MM.1S (cell line): ENCODE results near the gene VN1R5.
"Not testable (repeated sequence)": the region's sequence is repeated elsewhere in the genome, so short reads cannot be mapped to it uniquely, and the experiment has no call there.

Experiments
- DNase-seq: peaks from one replicate; pipeline ENCODE4 v3.0.0-alpha.2; 2015
- H2AFZ ChIP-seq: fragments of 300-600 bp; sonication (generic); 2 replicates; pipeline ENCODE4 v1.6.0; 2016; ENCODE audit warnings: antibody characterized with exemption, low read length
- H3F3A ChIP-seq: fragments of 300-600 bp; sonication (generic); 2 replicates; pipeline ENCODE4 v1.6.1; 2016; ENCODE audit warnings: mild to moderate bottlenecking, antibody characterized with exemption, low read length, moderate library complexity, mixed read lengths; ENCODE audit not compliant: insufficient read depth
- H3K27ac ChIP-seq: fragments of 300-600 bp; sonication (generic); 2 replicates; pipeline ENCODE4 v1.5.1; 2016; ENCODE audit warnings: mild to moderate bottlenecking, low read length
- H3K27me3 ChIP-seq: fragments of 300-600 bp; sonication (generic); replicated peaks from 2 replicates; pipeline ENCODE4 v1.6.0; 2016; ENCODE audit warnings: low read length; ENCODE audit not compliant: insufficient read depth
- H3K36me3 ChIP-seq: fragments of 300-600 bp; sonication (generic); replicated peaks from 2 replicates; pipeline ENCODE4 v1.6.1; 2016; ENCODE audit warnings: mild to moderate bottlenecking, low read length, mixed read lengths; ENCODE audit not compliant: insufficient read depth
- H3K4me1 ChIP-seq: fragments of 300-600 bp; sonication (generic); 2 replicates; pipeline ENCODE4 v1.6.1; 2016; ENCODE audit warnings: low read length, mixed read lengths
- H3K4me2 ChIP-seq: fragments of 300-600 bp; sonication (generic); 2 replicates; pipeline ENCODE4 v1.6.0; 2016; ENCODE audit warnings: low read depth, low read length
- H3K4me3 ChIP-seq: fragments of 300-600 bp; sonication (generic); 2 replicates; pipeline ENCODE4 v1.5.1; 2016; ENCODE audit warnings: low read length, mixed read lengths
- H3K79me2 ChIP-seq: fragments of 300-600 bp; sonication (generic); 2 replicates; pipeline ENCODE4 v1.6.1; 2016; ENCODE audit warnings: mixed run types, low read length, mixed read lengths
- H3K9ac ChIP-seq: fragments of 300-600 bp; sonication (generic); 2 replicates; pipeline ENCODE4 v1.6.1; 2016; ENCODE audit warnings: low read length, mixed read lengths
- H3K9me2 ChIP-seq: fragments of 300-600 bp; sonication (generic); replicated peaks from 2 replicates; pipeline ENCODE4 v1.6.1; 2016; ENCODE audit warnings: mild to moderate bottlenecking, low read length, mixed read lengths; ENCODE audit not compliant: insufficient read depth
- H3K9me3 ChIP-seq: fragments of 300-600 bp; sonication (generic); replicated peaks from 2 replicates; pipeline ENCODE4 v1.6.1; 2016; ENCODE audit warnings: mild to moderate bottlenecking, low read length, mixed read lengths; ENCODE audit not compliant: insufficient read depth
- H4K20me1 ChIP-seq: fragments of 300-600 bp; sonication (generic); 2 replicates; pipeline ENCODE4 v1.6.1; 2016; ENCODE audit warnings: mild to moderate bottlenecking, low read length, moderate library complexity, mixed read lengths; ENCODE audit not compliant: insufficient read depth
- EZH2 ChIP-seq: fragments of 300-600 bp; sonication (generic); optimal IDR thresholded peaks from 2 replicates; pipeline ENCODE3; 2017; ENCODE audit warnings: low read depth, mild to moderate bottlenecking, antibody characterized with exemption, low read length, mixed read lengths
- EZH2phosphoT487 ChIP-seq: fragments of 300-600 bp; sonication (generic); IDR thresholded peaks from 2 replicates; pipeline ENCODE4 v1.6.1; 2018; ENCODE audit warnings: antibody characterized with exemption, low read length
- TF ChIP-seq, protein P1 (sequence below): fragments of 300-600 bp; sonication (generic); IDR thresholded peaks from 2 replicates; pipeline ENCODE4 v1.5.1; 2016; ENCODE audit warnings: antibody characterized with exemption, low read length, mixed read lengths

The VN1R5 gene

DNA sequence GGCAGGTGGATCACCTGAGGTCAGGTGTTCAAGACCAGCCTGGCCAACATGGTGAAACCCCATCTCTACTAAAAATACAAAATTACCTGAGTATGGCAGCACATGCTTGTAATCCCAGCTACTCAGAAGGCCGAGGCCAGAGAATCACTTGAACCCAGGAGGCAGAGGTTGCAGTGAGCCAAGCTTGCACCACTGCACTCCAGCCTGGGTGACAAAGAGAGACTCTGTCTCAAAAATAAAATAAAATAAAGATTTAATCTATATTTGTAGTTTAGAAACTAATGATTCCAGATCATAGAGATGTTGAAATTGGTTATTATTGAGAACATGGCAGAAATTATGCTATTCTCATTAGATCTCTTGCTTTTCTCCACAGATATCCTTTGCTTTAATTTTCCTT is at the start of gene VN1R5:
TSS of gene VN1R5 (plus strand) at position 301 of the 400 bp plus-strand sequence.
- H2AFZ ChIP-seq, H3K27me3 ChIP-seq, H3K27ac ChIP-seq, H3K79me2 ChIP-seq, DNase-seq, H3K4me1 ChIP-seq, H3K4me3 ChIP-seq, H3F3A ChIP-seq, H3K9ac ChIP-seq, H3K9me2 ChIP-seq, H3K9me3 ChIP-seq, H3K36me3 ChIP-seq, H4K20me1 ChIP-seq, H3K4me2 ChIP-seq: not testable (repeated sequence)

DNA sequence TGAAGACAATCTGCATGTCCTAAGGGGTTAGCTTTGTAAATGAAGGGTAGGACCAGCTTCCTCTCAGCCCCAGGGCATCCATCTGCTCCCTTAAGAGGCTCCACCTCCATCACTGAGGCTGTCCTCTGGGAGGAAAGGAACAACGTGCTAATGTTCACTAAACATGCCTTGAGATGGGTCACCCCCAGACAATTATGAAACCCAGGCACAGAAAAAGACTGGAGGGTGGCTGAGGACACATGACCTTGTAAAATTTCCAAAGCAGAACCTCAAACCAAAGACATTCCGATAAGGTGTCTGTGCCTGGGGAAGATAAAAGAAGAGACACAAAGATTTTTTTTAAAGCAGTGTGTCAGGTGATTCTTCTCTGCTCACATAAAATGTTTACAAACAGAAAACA is 46.5 kb upstream of the VN1R5 start:
- Histone ChIP-seq H3K4me3 (peak overlapping the region; percentile 87), H3K27me3 (no peaks in the 10 kb centered on the region), H3K9me2 (no peaks in the 10 kb centered on the region), H4K20me1 (no peaks in the 10 kb centered on the region), H3K36me3 (peaks cover 24% of the 10 kb centered on the region), H3K79me2 (peaks cover 63% of the 10 kb centered on the region), H3K9ac (peak overlapping the region; percentile 81; the same call in 1 of the 2 replicates), H3K27ac (no peak overlapping the region), H2AFZ (no peak overlapping the region), H3K4me1 (peaks cover 37% of the 10 kb centered on the region), H3F3A (peaks cover 31% of the 10 kb centered on the region), H3K4me2 (peak overlapping the region; percentile 65), H3K9me3 (no peaks in the 10 kb centered on the region)
- TF ChIP-seq EZH2, result no peak
- TF ChIP-seq, protein P1, sequence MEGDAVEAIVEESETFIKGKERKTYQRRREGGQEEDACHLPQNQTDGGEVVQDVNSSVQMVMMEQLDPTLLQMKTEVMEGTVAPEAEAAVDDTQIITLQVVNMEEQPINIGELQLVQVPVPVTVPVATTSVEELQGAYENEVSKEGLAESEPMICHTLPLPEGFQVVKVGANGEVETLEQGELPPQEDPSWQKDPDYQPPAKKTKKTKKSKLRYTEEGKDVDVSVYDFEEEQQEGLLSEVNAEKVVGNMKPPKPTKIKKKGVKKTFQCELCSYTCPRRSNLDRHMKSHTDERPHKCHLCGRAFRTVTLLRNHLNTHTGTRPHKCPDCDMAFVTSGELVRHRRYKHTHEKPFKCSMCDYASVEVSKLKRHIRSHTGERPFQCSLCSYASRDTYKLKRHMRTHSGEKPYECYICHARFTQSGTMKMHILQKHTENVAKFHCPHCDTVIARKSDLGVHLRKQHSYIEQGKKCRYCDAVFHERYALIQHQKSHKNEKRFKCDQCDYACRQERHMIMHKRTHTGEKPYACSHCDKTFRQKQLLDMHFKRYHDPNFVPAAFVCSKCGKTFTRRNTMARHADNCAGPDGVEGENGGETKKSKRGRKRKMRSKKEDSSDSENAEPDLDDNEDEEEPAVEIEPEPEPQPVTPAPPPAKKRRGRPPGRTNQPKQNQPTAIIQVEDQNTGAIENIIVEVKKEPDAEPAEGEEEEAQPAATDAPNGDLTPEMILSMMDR, result no peak
- TF ChIP-seq EZH2phosphoT487, result no peak
- DNase-seq, result no peak

DNA sequence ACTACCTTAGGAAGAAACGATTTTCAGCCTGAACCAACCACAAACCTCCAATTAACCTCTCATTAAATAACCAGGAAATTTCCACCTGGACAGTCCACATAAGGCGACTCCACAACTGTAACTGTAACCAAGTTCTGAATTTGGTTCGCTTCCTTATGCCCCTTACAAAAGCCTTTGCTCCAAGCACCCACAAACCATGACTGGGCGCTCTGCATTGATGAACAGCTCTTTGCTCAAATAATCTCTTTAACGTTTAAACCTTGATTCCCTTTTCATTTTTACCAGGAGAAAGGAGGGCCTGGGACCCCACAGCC is 45.9 kb upstream of the VN1R5 start:
- Histone ChIP-seq H3K79me2 (peaks cover 57% of the 10 kb centered on the region), H3K36me3 (peaks cover 23% of the 10 kb centered on the region), H3K4me3 (peak overlapping the region; percentile 87), H2AFZ (peak overlapping the region; percentile 57), H3F3A (peaks cover 33% of the 10 kb centered on the region), H3K27ac (peak overlapping the region; percentile 72; the same call in 1 of the 2 replicates), H3K9me3 (no peaks in the 10 kb centered on the region), H3K4me1 (peaks cover 43% of the 10 kb centered on the region), H3K4me2 (peak overlapping the region; percentile 65), H3K9ac (peak overlapping the region; percentile 81), H3K9me2 (no peaks in the 10 kb centered on the region), H4K20me1 (no peaks in the 10 kb centered on the region), H3K27me3 (no peaks in the 10 kb centered on the region)
- TF ChIP-seq EZH2phosphoT487 (no peak), EZH2 (no peak)
- TF ChIP-seq, protein P1, result no peak
- DNase-seq, result no peak

DNA sequence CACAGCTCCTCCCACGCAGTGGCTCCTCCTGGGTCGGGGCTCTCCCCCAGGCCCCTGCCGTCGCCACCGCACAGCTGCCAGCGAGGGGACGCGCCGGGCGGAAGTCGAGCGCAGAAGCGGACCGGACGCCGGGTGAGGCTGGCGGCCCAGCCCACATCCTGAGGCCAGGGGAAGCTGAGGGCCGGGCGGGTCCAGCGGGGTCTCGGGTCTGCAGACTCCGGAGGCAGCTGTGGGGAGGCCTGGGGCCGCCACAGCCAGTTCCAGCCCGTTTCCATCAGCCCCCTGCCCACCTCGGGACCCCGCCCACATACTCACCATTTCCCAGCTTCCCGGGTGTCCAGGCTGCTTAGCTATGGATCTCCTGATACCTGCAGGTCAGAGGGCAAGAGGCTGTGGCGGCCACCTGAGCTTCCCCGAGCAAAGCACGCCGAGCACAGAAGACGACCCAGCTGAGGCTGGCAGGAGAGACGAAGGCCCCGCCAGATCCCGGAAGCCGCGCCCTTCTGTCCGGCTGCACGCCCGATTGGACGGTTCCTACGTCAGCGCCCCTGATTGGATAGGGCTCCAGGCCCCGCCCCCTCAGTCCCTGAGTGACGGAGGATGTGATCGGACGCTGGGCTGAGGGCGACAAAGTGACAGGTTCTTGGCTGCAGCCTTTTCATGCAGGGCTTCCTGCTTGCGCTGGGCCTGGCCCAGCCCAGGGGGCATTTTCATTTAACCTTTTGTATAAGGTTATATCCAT is 45.3 kb upstream of the VN1R5 start:
- TF ChIP-seq EZH2phosphoT487 (no peak), EZH2 (no peak)
- TF ChIP-seq, protein P1, result no peak
- Histone ChIP-seq H4K20me1 (no peaks in the 10 kb centered on the region), H3K4me3 (peak overlapping the region; percentile 87), H3K9me2 (no peaks in the 10 kb centered on the region), H3K9ac (peak overlapping the region; percentile 81), H3K36me3 (peaks cover 23% of the 10 kb centered on the region), H3K27ac (peak overlapping the region; percentile 72), H3F3A (peaks cover 33% of the 10 kb centered on the region), H3K9me3 (no peaks in the 10 kb centered on the region), H3K4me2 (peak overlapping the region; percentile 88), H2AFZ (peak overlapping the region; percentile 57), H3K79me2 (peaks cover 52% of the 10 kb centered on the region), H3K27me3 (no peaks in the 10 kb centered on the region), H3K4me1 (peaks cover 49% of the 10 kb centered on the region)
- DNase-seq, result peak; percentile 100
